Measurements from ENCODE around the gene OVOL2. TPM values are rescaled to one million over a fixed set of nuclear protein-coding genes. Genes with fewer than 3 reads are reported as not detected.

OVOL2 gene
- total and polyA plus RNA-seq, 4 donors, result 2.7 to 11.2 (median 7.2) TPM

- DNase-seq, result no peak
- Histone ChIP-seq H3K9ac (ENCODE audit: insufficient read depth in 1 of 2, low read length in 2 of 2) (no peak overlapping the region), H3K36me3 (ENCODE audit: control insufficient read depth in 4 of 4, insufficient read depth in 4 of 4, low read length in 4 of 4) (no peaks in the 10 kb centered on the region), H3K27me3 (ENCODE audit: control insufficient read depth in 3 of 3, insufficient read depth in 3 of 3, low read length in 2 of 3) (no peaks in the 10 kb centered on the region), H3K27ac (ENCODE audit: low read depth in 1 of 2, low read length in 1 of 2) (no peak overlapping the region), H3K4me3 (no peak overlapping the region), H3K9me3 (ENCODE audit: control insufficient read depth in 4 of 4, insufficient read depth in 3 of 4, low read length in 3 of 4) (peaks cover 0 to 2% (median 0%) of the 10 kb centered on the region in 4 donors), H3K4me1 (ENCODE audit: control insufficient read depth in 5 of 5, insufficient read depth in 5 of 5, low read length in 5 of 5) (no peaks in the 10 kb centered on the region)
- TF ChIP-seq CTCF (IDR thresholded peaks at IDR 0.05; ENCODE audit: control extremely low read depth, extremely low read depth), result no peak
- WGBS, 2 donors, result 72 to 80% methylated on average over 5 of the region's 5 CpGs
- no peak for ATAC-seq (ENCODE audit: insufficient read depth, low FRiP score)
These were observed 36.5 kb upstream of the OVOL2 start for GRCh38 chr20:18094191-18094590.

- H3K9me3 ChIP-seq (ENCODE audit: control insufficient read depth in 4 of 4, insufficient read depth in 3 of 4, low read length in 3 of 4), result peaks cover 0 to 2% (median 0%) of the 10 kb centered on the region in 4 donors
- H3K27me3 ChIP-seq (ENCODE audit: control insufficient read depth in 3 of 3, insufficient read depth in 3 of 3, low read length in 2 of 3), result no peaks in the 10 kb centered on the region
- H3K9ac ChIP-seq (ENCODE audit: insufficient read depth in 1 of 2, low read length in 2 of 2), result no peak overlapping the region
- 85 to 90% methylated on average over 10 of the region's 10 CpGs for whole genome bisulfite sequencing, 2 donors
- no peak overlapping the region for H3K27ac ChIP-seq (ENCODE audit: low read depth in 1 of 2, low read length in 1 of 2)
- no peak overlapping the region for H3K4me3 ChIP-seq
- no peak for TF ChIP-seq CTCF (IDR thresholded peaks at IDR 0.05; ENCODE audit: control extremely low read depth, extremely low read depth)
- ATAC-seq (ENCODE audit: insufficient read depth, low FRiP score), result no peak
- no peaks in the 10 kb centered on the region for H3K4me1 ChIP-seq (ENCODE audit: control insufficient read depth in 5 of 5, insufficient read depth in 5 of 5, low read length in 5 of 5)
- DNase-seq, result no peak
- H3K36me3 ChIP-seq (ENCODE audit: control insufficient read depth in 4 of 4, insufficient read depth in 4 of 4, low read length in 4 of 4), result no peaks in the 10 kb centered on the region
These were observed 35.7 kb upstream of the OVOL2 start for GRCh38 chr20:18093388-18093787.

DNA sequence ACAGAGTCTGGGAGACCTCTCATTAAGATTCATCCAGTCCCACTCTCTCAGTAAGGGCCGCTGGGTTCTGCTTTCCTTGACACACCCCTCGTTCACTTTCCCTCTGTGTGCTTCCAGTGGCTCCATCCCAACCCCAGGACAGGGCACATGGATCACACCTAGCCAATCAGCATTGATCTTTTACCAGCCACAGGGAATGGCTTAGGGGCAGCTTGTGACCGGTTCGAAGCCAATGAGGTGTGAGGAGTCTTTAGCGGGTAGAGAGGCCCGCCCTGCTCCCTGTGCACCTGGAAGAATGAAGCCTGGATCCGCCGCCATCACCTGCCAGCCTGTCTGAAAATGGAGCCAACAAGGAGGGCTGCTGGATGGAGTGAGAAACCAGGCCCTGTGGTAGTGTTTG lies 35.2 kb upstream of the OVOL2 start:
- 88 to 94% methylated on average over 8 of the region's 8 CpGs for WGBS, 2 donors
- Histone ChIP-seq H3K36me3 (ENCODE audit: control insufficient read depth in 4 of 4, insufficient read depth in 4 of 4, low read length in 4 of 4) (no peaks in the 10 kb centered on the region), H3K27me3 (ENCODE audit: control insufficient read depth in 3 of 3, insufficient read depth in 3 of 3, low read length in 2 of 3) (no peaks in the 10 kb centered on the region), H3K4me1 (ENCODE audit: control insufficient read depth in 5 of 5, insufficient read depth in 5 of 5, low read length in 5 of 5) (no peaks in the 10 kb centered on the region), H3K27ac (ENCODE audit: low read depth in 1 of 2, low read length in 1 of 2) (no peak overlapping the region), H3K9me3 (ENCODE audit: control insufficient read depth in 4 of 4, insufficient read depth in 3 of 4, low read length in 3 of 4) (peaks cover 0 to 2% (median 0%) of the 10 kb centered on the region in 4 donors), H3K4me3 (no peak overlapping the region), H3K9ac (ENCODE audit: insufficient read depth in 1 of 2, low read length in 2 of 2) (no peak overlapping the region)
- DNase-seq (no peak), ATAC-seq (ENCODE audit: insufficient read depth, low FRiP score) (no peak)
- TF ChIP-seq CTCF (IDR thresholded peaks at IDR 0.05; ENCODE audit: control extremely low read depth, extremely low read depth), result no peak

- ATAC-seq (ENCODE audit: insufficient read depth, low FRiP score) (no peak), DNase-seq (no peak)
- Histone ChIP-seq H3K9me3 (ENCODE audit: control insufficient read depth in 4 of 4, insufficient read depth in 3 of 4, low read length in 3 of 4) (peaks cover 0 to 2% (median 0%) of the 10 kb centered on the region in 4 donors), H3K36me3 (ENCODE audit: control insufficient read depth in 4 of 4, insufficient read depth in 4 of 4, low read length in 4 of 4) (no peaks in the 10 kb centered on the region), H3K27ac (ENCODE audit: low read depth in 1 of 2, low read length in 1 of 2) (no peak overlapping the region), H3K9ac (ENCODE audit: insufficient read depth in 1 of 2, low read length in 2 of 2) (no peak overlapping the region), H3K27me3 (ENCODE audit: control insufficient read depth in 3 of 3, insufficient read depth in 3 of 3, low read length in 2 of 3) (no peaks in the 10 kb centered on the region), H3K4me1 (ENCODE audit: control insufficient read depth in 5 of 5, insufficient read depth in 5 of 5, low read length in 5 of 5) (no peaks in the 10 kb centered on the region), H3K4me3 (no peak overlapping the region)
- 73 to 88% methylated on average over 7 of the region's 7 CpGs for WGBS, 2 donors
- TF ChIP-seq CTCF (IDR thresholded peaks at IDR 0.05; ENCODE audit: control extremely low read depth, extremely low read depth), result no peak
These were observed 33.9 kb upstream of the OVOL2 start for GRCh38 chr20:18091623-18092022.
